Measurements from ENCODE around the gene AGPAT4. TPM values are rescaled to one million over a fixed set of nuclear protein-coding genes. Genes with fewer than 3 reads are reported as not detected.

AGPAT4 gene
- total RNA-seq, 1 experiment from 2014 or later, result 15.5 TPM

- Histone ChIP-seq H3K27ac (ENCODE audit: low read depth, low read length) (no peak overlapping the region), H3K9ac (ENCODE audit: low read length) (no peak overlapping the region), H3K36me3 (ENCODE audit: control insufficient read depth in 1 of 2, insufficient read depth in 2 of 2, low read length in 2 of 2) (no peaks in the 10 kb centered on the region; a peak in 1 of 4 replicates), H3K4me2 (ENCODE audit: low read length) (no peak overlapping the region), H3K9me2 (ENCODE audit: insufficient read depth) (no peaks in the 10 kb centered on the region), H3K4me3 (replicated peaks in 1 of 2; ENCODE audit: low read depth in 1 of 2, low read length in 2 of 2) (no peak overlapping the region), H3K27me3 (ENCODE audit: insufficient read depth, low read length) (no peaks in the 10 kb centered on the region), H3K79me2 (ENCODE audit: insufficient read depth, low read length) (no peaks in the 10 kb centered on the region), H3K4me1 (ENCODE audit: control insufficient read depth in 1 of 2, insufficient read depth in 2 of 2, low read length in 2 of 2) (no peaks in the 10 kb centered on the region; a peak in 1 of 4 replicates), H4K20me1 (ENCODE audit: insufficient read depth) (no peaks in the 10 kb centered on the region), H2AFZ (ENCODE audit: low read depth, low read length, poor library complexity, severe bottlenecking) (no peak overlapping the region), H3K9me3 (ENCODE audit: control insufficient read depth in 1 of 2, insufficient read depth in 1 of 2, low read depth in 1 of 2, low read length in 2 of 2) (no peaks in the 10 kb centered on the region)
- ChIA-PET CTCF (no interaction called here), RAD21 (ENCODE audit: low non-redundant PET in 1 of 2, low total read pairs in 2 of 2, uncharacterized antibody in 2 of 2, unreplicated experiment in 2 of 2) (no interaction called here), POLR2A (no interaction called here)
- DNase-seq (ENCODE audit: low read depth, low spot score), result no peak
- ATAC-seq, result no peak
- intact Hi-C loops (cut with micrococcal nuclease), result no loop called here
- no TSS peak for BruUV-seq (replicated peaks)
- TF ChIP-seq RAD21 (IDR thresholded peaks at IDR 0.05; ENCODE audit: low read depth), result no peak
- TF ChIP-seq POLR2AphosphoS5 (IDR thresholded peaks at IDR 0.05; ENCODE audit: low read depth, low read length), result peak; percentile 23; the same call in 1 of the 2 replicates
- TF ChIP-seq SP1 (IDR thresholded peaks at IDR 0.05; ENCODE audit: low read depth), result no peak
These were observed 139.9 kb downstream of the AGPAT4 start for GRCh38 chr6:161133963-161134362.

DNA sequence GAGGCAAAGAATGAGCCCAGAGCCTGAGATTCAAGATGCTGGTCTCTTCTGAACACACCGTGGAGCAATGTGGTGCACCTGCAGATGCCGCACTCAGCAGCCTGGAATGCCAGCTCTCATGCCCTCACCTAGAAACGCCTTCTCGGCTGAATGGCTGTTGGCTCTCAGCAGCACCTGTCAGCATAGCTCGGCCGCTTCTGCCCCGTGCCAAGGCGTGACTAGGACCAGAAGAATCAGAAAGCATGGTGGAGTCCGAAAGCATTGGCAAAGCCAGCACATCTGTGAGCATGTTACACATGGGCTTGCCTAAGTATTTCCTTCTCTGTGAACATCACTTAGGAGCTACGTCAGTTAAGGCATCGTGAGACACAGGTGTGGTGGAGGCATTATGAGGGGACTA lies 141.5 kb downstream of the AGPAT4 start:
- ChIA-PET CTCF (interaction anchor here (1.5 kb wide), 1 partner anchor 238 kb away, joined by 3 read pairs; no protein-coding TSS in a partner anchor), POLR2A (no interaction called here), RAD21 (ENCODE audit: low non-redundant PET in 1 of 2, low total read pairs in 2 of 2, uncharacterized antibody in 2 of 2, unreplicated experiment in 2 of 2) (interaction anchor here in 1 of 2 experiments (1.0 kb wide), 1 partner anchor 241 kb away, joined by 3 read pairs; no protein-coding TSS in a partner anchor)
- no peak overlapping the region for H3K27ac ChIP-seq (ENCODE audit: low read depth, low read length)
- BruUV-seq (replicated peaks), result no TSS peak
- intact Hi-C loops (cut with micrococcal nuclease), result no loop called here
- TF ChIP-seq POLR2AphosphoS5 (IDR thresholded peaks at IDR 0.05; ENCODE audit: low read depth, low read length) (0 out of 2 replicates have a peak, but pooled peaks have one; percentile 12), YY1 (IDR thresholded peaks at IDR 0.05; ENCODE audit: extremely low read depth, insufficient replicate concordance, low read depth, low read length) (no peak)
- no peak overlapping the region for H2AFZ ChIP-seq (ENCODE audit: low read depth, low read length, poor library complexity, severe bottlenecking)
- no peaks in the 10 kb centered on the region; a peak in 1 of 4 replicates for H3K36me3 ChIP-seq (ENCODE audit: control insufficient read depth in 1 of 2, insufficient read depth in 2 of 2, low read length in 2 of 2)
- no peak for DNase-seq (ENCODE audit: low read depth, low spot score)
- H3K79me2 ChIP-seq (ENCODE audit: insufficient read depth, low read length), result no peaks in the 10 kb centered on the region
- no peak overlapping the region for H3K4me2 ChIP-seq (ENCODE audit: low read length)
- H3K4me1 ChIP-seq (ENCODE audit: control insufficient read depth in 1 of 2, insufficient read depth in 2 of 2, low read length in 2 of 2), result peaks cover 0 to 12% of the 10 kb centered on the region in 2 experiments; a peak in 2 of 4 replicates
- H3K9me2 ChIP-seq (ENCODE audit: insufficient read depth), result no peaks in the 10 kb centered on the region
- no peaks in the 10 kb centered on the region for H4K20me1 ChIP-seq (ENCODE audit: insufficient read depth)
- H3K9me3 ChIP-seq (ENCODE audit: control insufficient read depth in 1 of 2, insufficient read depth in 1 of 2, low read depth in 1 of 2, low read length in 2 of 2), result no peaks in the 10 kb centered on the region
- ATAC-seq, result no peak
- no peaks in the 10 kb centered on the region for H3K27me3 ChIP-seq (ENCODE audit: insufficient read depth, low read length)
- no peak overlapping the region for H3K9ac ChIP-seq (ENCODE audit: low read length)
- no peak overlapping the region for H3K4me3 ChIP-seq (replicated peaks in 1 of 2; ENCODE audit: low read depth in 1 of 2, low read length in 2 of 2)

Data from HCT116 (cell line).